ENCODE measurements around the gene GDPGP1. TPM values are rescaled to one million over a fixed set of nuclear protein-coding genes. Genes with fewer than 3 reads are reported as not detected.
"Not testable (repeated sequence)": the region's sequence is repeated elsewhere in the genome, so short reads cannot be mapped to it uniquely, and the experiment has no call there.

GDPGP1 gene
- total RNA-seq, 1 experiment from 2014 or later, result 5.1 TPM

GRCh38 chr15:90249203-90249863, 15.3 kb downstream of the GDPGP1 start, which contains the start of gene TTLL13:
TTLL13 (plus strand) TSS chr15:90249556; CDS start chr15:90250631, 1,075 bp downstream.
- CTCF ChIA-PET, result interaction anchor here (0.6 to 2.2 kb wide), 6 partner anchors 16 to 94 kb away, joined by 3 to 9 read pairs (median 6); partner anchors contain the start of genes CIB1 and GDPGP1
- BruUV-seq (replicated peaks), result no TSS peak
- Mint-ChIP-seq H3K9me3 (ENCODE audit: unreplicated experiment) (no peaks in the 10 kb centered on the region), H3K27ac (ENCODE audit: unreplicated experiment) (peak within 1 kb of the TSS; percentile 61), H3K36me3 (ENCODE audit: insufficient read depth, unreplicated experiment) (peaks cover 5% of the 10 kb centered on the region), H3K27me3 (ENCODE audit: insufficient read depth, unreplicated experiment) (no peaks in the 10 kb centered on the region), H3K4me1 (ENCODE audit: low read depth, unreplicated experiment) (peaks cover 6% of the 10 kb centered on the region), H3K4me3 (ENCODE audit: unreplicated experiment) (peak within 1 kb of the TSS; percentile 73)
- POLR2A ChIA-PET, result interaction anchor here (0.5 to 1.4 kb wide), 7 partner anchors 16 to 432 kb away, joined by 3 to 23 read pairs (median 4); partner anchors contain the start of genes CIB1, GDPGP1 and NGRN
- Histone ChIP-seq H3K4me1 (peaks cover 7% of the 10 kb centered on the region; the same call in 1 of the 2 replicates), H3K4me3 (ENCODE audit: low read depth, low read length) (peak within 1 kb of the TSS; percentile 51), H3K9me3 (no peaks in the 10 kb centered on the region), H3K36me3 (ENCODE audit: control insufficient read depth, insufficient read depth, low read length) (no peaks in the 10 kb centered on the region), H3K27me3 (replicated peaks; ENCODE audit: control insufficient read depth, insufficient read depth, low read length) (no peaks in the 10 kb centered on the region)
- intact Hi-C loops (cut with micrococcal nuclease; ENCODE audit: unreplicated experiment), result loop anchor here (1.0 kb wide), 1 partner anchor 16 kb away; the partner anchor contains the start of gene CIB1
- DNase-seq, result peak; percentile 97 to 98
- TF ChIP-seq CTCF (IDR thresholded peaks at IDR 0.05; ENCODE audit: insufficient read depth in 1 of 2, low read depth in 1 of 2, low read length in 1 of 2, severe bottlenecking in 1 of 2, unreplicated experiment in 1 of 2), result no peak

GRCh38 chr15:90257776-90258175, 23.8 kb downstream of the GDPGP1 start:
- no TSS peak for BruUV-seq (replicated peaks)
- ChIA-PET POLR2A (no interaction called here), CTCF (no interaction called here)
- no peaks in the 10 kb centered on the region for H3K9me3 ChIP-seq
- Mint-ChIP-seq H3K4me1 (ENCODE audit: low read depth, unreplicated experiment) (no peaks in the 10 kb centered on the region), H3K36me3 (ENCODE audit: insufficient read depth, unreplicated experiment) (no peaks in the 10 kb centered on the region), H3K4me3 (ENCODE audit: unreplicated experiment) (no peak overlapping the region), H3K9me3 (ENCODE audit: unreplicated experiment) (no peaks in the 10 kb centered on the region), H3K27me3 (ENCODE audit: insufficient read depth, unreplicated experiment) (no peaks in the 10 kb centered on the region), H3K27ac (ENCODE audit: unreplicated experiment) (no peak overlapping the region)
- no peaks in the 10 kb centered on the region for H3K27me3 ChIP-seq (replicated peaks; ENCODE audit: control insufficient read depth, insufficient read depth, low read length)
- no peak for DNase-seq
- no peaks in the 10 kb centered on the region for H3K4me1 ChIP-seq
- intact Hi-C loops (cut with micrococcal nuclease; ENCODE audit: unreplicated experiment), result no loop called here
- no peaks in the 10 kb centered on the region for H3K36me3 ChIP-seq (ENCODE audit: control insufficient read depth, insufficient read depth, low read length)
- H3K4me3 ChIP-seq (ENCODE audit: low read depth, low read length), result no peak overlapping the region
- TF ChIP-seq CTCF (IDR thresholded peaks at IDR 0.05; ENCODE audit: insufficient read depth in 1 of 2, low read depth in 1 of 2, low read length in 1 of 2, severe bottlenecking in 1 of 2, unreplicated experiment in 1 of 2), result no peak

- Histone ChIP-seq H3K36me3 (ENCODE audit: control insufficient read depth, insufficient read depth, low read length) (no peaks in the 10 kb centered on the region), H3K27me3 (replicated peaks; ENCODE audit: control insufficient read depth, insufficient read depth, low read length) (no peaks in the 10 kb centered on the region), H3K4me3 (ENCODE audit: low read depth, low read length) (no peak overlapping the region), H3K4me1 (no peaks in the 10 kb centered on the region), H3K9me3 (no peaks in the 10 kb centered on the region)
- intact Hi-C loops (cut with micrococcal nuclease; ENCODE audit: unreplicated experiment), result no loop called here
- Mint-ChIP-seq H3K9me3 (ENCODE audit: unreplicated experiment) (no peaks in the 10 kb centered on the region), H3K27me3 (ENCODE audit: insufficient read depth, unreplicated experiment) (no peaks in the 10 kb centered on the region), H3K27ac (ENCODE audit: unreplicated experiment) (no peak overlapping the region), H3K4me1 (ENCODE audit: low read depth, unreplicated experiment) (no peaks in the 10 kb centered on the region), H3K4me3 (ENCODE audit: unreplicated experiment) (no peak overlapping the region), H3K36me3 (ENCODE audit: insufficient read depth, unreplicated experiment) (no peaks in the 10 kb centered on the region)
- TF ChIP-seq CTCF (IDR thresholded peaks at IDR 0.05; ENCODE audit: insufficient read depth in 1 of 2, low read depth in 1 of 2, low read length in 1 of 2, severe bottlenecking in 1 of 2, unreplicated experiment in 1 of 2), result no peak
- BruUV-seq (replicated peaks), result no TSS peak
- ChIA-PET POLR2A (no interaction called here), CTCF (no interaction called here)
- no peak for DNase-seq
Observed at GRCh38 chr15:90259524-90259923, 25.5 kb downstream of the GDPGP1 start.

GRCh38 chr15:90260731-90261130, 26.7 kb downstream of the GDPGP1 start:
- H3K36me3 ChIP-seq (ENCODE audit: control insufficient read depth, insufficient read depth, low read length); H3K9me3 ChIP-seq; H3K4me3 Mint-ChIP-seq (ENCODE audit: unreplicated experiment); H3K36me3 Mint-ChIP-seq (ENCODE audit: insufficient read depth, unreplicated experiment); H3K27me3 ChIP-seq (replicated peaks; ENCODE audit: control insufficient read depth, insufficient read depth, low read length); intact Hi-C loops (cut with micrococcal nuclease; ENCODE audit: unreplicated experiment); BruUV-seq (replicated peaks); H3K27ac Mint-ChIP-seq (ENCODE audit: unreplicated experiment); DNase-seq; H3K9me3 Mint-ChIP-seq (ENCODE audit: unreplicated experiment); H3K4me3 ChIP-seq (ENCODE audit: low read depth, low read length); H3K4me1 Mint-ChIP-seq (ENCODE audit: low read depth, unreplicated experiment); H3K4me1 ChIP-seq; H3K27me3 Mint-ChIP-seq (ENCODE audit: insufficient read depth, unreplicated experiment): not testable (repeated sequence)
- ChIA-PET POLR2A (interaction anchor here (0.6 kb wide), 1 partner anchor 240 kb away, joined by 3 read pairs; no protein-coding TSS in a partner anchor), CTCF (interaction anchor here (0.6 kb wide), 1 partner anchor 17 kb away, joined by 3 read pairs; no protein-coding TSS in a partner anchor)
